ENCODE data around the gene ZNF507. TPM values are rescaled to one million over a fixed set of nuclear protein-coding genes. Genes with fewer than 3 reads are reported as not detected.

The ZNF507 gene
- total RNA-seq (32.1 TPM), polyA plus RNA-seq (1 to 10 TPM; 5.6 to 7.5 (median 6.0) TPM)

GRCh38 chr19:32345261-32346207, at the start of gene ZNF507:
Gene ZNF507, plus strand, starts transcription at chr19:32345610. Its CDS starts 7,221 bp downstream, at chr19:32352831.
- Mint-ChIP-seq H3K27ac (peak within 1 kb of the TSS; percentile 94 to 99 (median 97)), H3K9me3 (peaks cover 0 to 2% (median 0%) of the 10 kb centered on the region in 7 donors), H3K36me3 (peaks cover 19% of the 10 kb centered on the region), H3K4me1 (peaks cover 26 to 50% (median 38%) of the 10 kb centered on the region in 4 donors), H3K4me3 (peak within 1 kb of the TSS; percentile 96 to 99 (median 98)), H3K27me3 (no peaks in the 10 kb centered on the region)
- peaks cover 18% of the 10 kb centered on the region for H3K36me3 ChIP-seq (ENCODE audit: control insufficient read depth, insufficient read depth, low read length)
- peaks cover 34% of the 10 kb centered on the region for H3K4me1 ChIP-seq (ENCODE audit: control insufficient read depth, insufficient read depth, low read length, poor library complexity, severe bottlenecking)
- H3K27me3 ChIP-seq (ENCODE audit: control insufficient read depth, insufficient read depth, low read length), result no peaks in the 10 kb centered on the region
- no peaks in the 10 kb centered on the region for H3K9me3 ChIP-seq (ENCODE audit: control insufficient read depth in 2 of 2, low read length in 2 of 2)
- ATAC-seq (ENCODE audit: low read depth in 2 of 2) (peak; percentile 81 to 86), DNase-seq (peak; percentile 71 to 82 (median 79))
- peak within 1 kb of the TSS; percentile 95 for H3K4me3 ChIP-seq (ENCODE audit: low read depth, low read length)
- H3K27ac ChIP-seq (ENCODE audit: insufficient read depth, low read length, poor library complexity, severe bottlenecking), result peak within 1 kb of the TSS; percentile 77

- H3K9me3 ChIP-seq (ENCODE audit: control insufficient read depth in 2 of 2, low read length in 2 of 2), result peaks cover 0 to 8% of the 10 kb centered on the region in 2 experiments
- peaks cover 5% of the 10 kb centered on the region for H3K27me3 ChIP-seq (ENCODE audit: control insufficient read depth, insufficient read depth, low read length)
- ATAC-seq (ENCODE audit: low read depth in 2 of 2) (no peak), DNase-seq (no peak)
- H3K4me3 ChIP-seq (ENCODE audit: low read depth, low read length), result no peak overlapping the region
- no peaks in the 10 kb centered on the region for H3K4me1 Mint-ChIP-seq
- no peaks in the 10 kb centered on the region for H3K36me3 ChIP-seq (ENCODE audit: control insufficient read depth, insufficient read depth, low read length)
- H3K27ac Mint-ChIP-seq, result no peak overlapping the region
- peaks cover 0 to 11% (median 2%) of the 10 kb centered on the region in 7 donors for H3K9me3 Mint-ChIP-seq
- H3K4me1 ChIP-seq (ENCODE audit: control insufficient read depth, insufficient read depth, low read length, poor library complexity, severe bottlenecking), result no peaks in the 10 kb centered on the region
- H3K4me3 Mint-ChIP-seq, result no peak overlapping the region
- H3K36me3 Mint-ChIP-seq, result no peaks in the 10 kb centered on the region
- no peak overlapping the region for H3K27ac ChIP-seq (ENCODE audit: insufficient read depth, low read length, poor library complexity, severe bottlenecking)
- H3K27me3 Mint-ChIP-seq, result peaks cover 11% of the 10 kb centered on the region
Observed at GRCh38 chr19:32296694-32297093, 48.7 kb upstream of the ZNF507 start.

GRCh38 chr19:32302778-32303177, 42.6 kb upstream of the ZNF507 start:
- Mint-ChIP-seq H3K4me1 (no peaks in the 10 kb centered on the region), H3K4me3 (no peak overlapping the region), H3K27ac (no peak overlapping the region), H3K9me3 (peaks cover 0 to 29% (median 7%) of the 10 kb centered on the region in 7 donors), H3K27me3 (peaks cover 17% of the 10 kb centered on the region), H3K36me3 (no peaks in the 10 kb centered on the region)
- Histone ChIP-seq H3K4me1 (ENCODE audit: control insufficient read depth, insufficient read depth, low read length, poor library complexity, severe bottlenecking) (no peaks in the 10 kb centered on the region), H3K36me3 (ENCODE audit: control insufficient read depth, insufficient read depth, low read length) (no peaks in the 10 kb centered on the region), H3K4me3 (ENCODE audit: low read depth, low read length) (no peak overlapping the region), H3K27ac (ENCODE audit: insufficient read depth, low read length, poor library complexity, severe bottlenecking) (no peak overlapping the region), H3K27me3 (ENCODE audit: control insufficient read depth, insufficient read depth, low read length) (peaks cover 9% of the 10 kb centered on the region), H3K9me3 (ENCODE audit: control insufficient read depth in 2 of 2, low read length in 2 of 2) (peaks cover 8 to 23% of the 10 kb centered on the region in 2 experiments)
- DNase-seq, result no peak
- ATAC-seq (ENCODE audit: low read depth in 2 of 2), result no peak

GRCh38 chr19:32303193-32303592, 42.2 kb upstream of the ZNF507 start:
- H3K4me1 ChIP-seq (ENCODE audit: control insufficient read depth, insufficient read depth, low read length, poor library complexity, severe bottlenecking), result no peaks in the 10 kb centered on the region
- no peak overlapping the region for H3K4me3 ChIP-seq (ENCODE audit: low read depth, low read length)
- peaks cover 8 to 23% of the 10 kb centered on the region in 2 experiments for H3K9me3 ChIP-seq (ENCODE audit: control insufficient read depth in 2 of 2, low read length in 2 of 2)
- H3K27ac ChIP-seq (ENCODE audit: insufficient read depth, low read length, poor library complexity, severe bottlenecking), result no peak overlapping the region
- Mint-ChIP-seq H3K27ac (no peak overlapping the region), H3K4me1 (no peaks in the 10 kb centered on the region), H3K27me3 (peaks cover 13% of the 10 kb centered on the region), H3K36me3 (no peaks in the 10 kb centered on the region), H3K9me3 (peaks cover 0 to 29% (median 8%) of the 10 kb centered on the region in 7 donors), H3K4me3 (no peak overlapping the region)
- no peak for DNase-seq
- ATAC-seq (ENCODE audit: low read depth in 2 of 2), result no peak
- peaks cover 11% of the 10 kb centered on the region for H3K27me3 ChIP-seq (ENCODE audit: control insufficient read depth, insufficient read depth, low read length)
- no peaks in the 10 kb centered on the region for H3K36me3 ChIP-seq (ENCODE audit: control insufficient read depth, insufficient read depth, low read length)

- Histone ChIP-seq H3K4me1 (ENCODE audit: control insufficient read depth, insufficient read depth, low read length, poor library complexity, severe bottlenecking) (no peaks in the 10 kb centered on the region), H3K36me3 (ENCODE audit: control insufficient read depth, insufficient read depth, low read length) (no peaks in the 10 kb centered on the region), H3K27ac (ENCODE audit: insufficient read depth, low read length, poor library complexity, severe bottlenecking) (no peak overlapping the region), H3K4me3 (ENCODE audit: low read depth, low read length) (no peak overlapping the region), H3K27me3 (ENCODE audit: control insufficient read depth, insufficient read depth, low read length) (peaks cover 6% of the 10 kb centered on the region), H3K9me3 (ENCODE audit: control insufficient read depth in 2 of 2, low read length in 2 of 2) (peaks cover 8 to 13% of the 10 kb centered on the region in 2 experiments)
- no peak overlapping the region for H3K4me3 Mint-ChIP-seq
- no peaks in the 10 kb centered on the region for H3K4me1 Mint-ChIP-seq
- H3K9me3 Mint-ChIP-seq, result peaks cover 0 to 17% (median 8%) of the 10 kb centered on the region in 7 donors
- no peaks in the 10 kb centered on the region for H3K36me3 Mint-ChIP-seq
- peaks cover 19% of the 10 kb centered on the region for H3K27me3 Mint-ChIP-seq
- ATAC-seq (ENCODE audit: low read depth in 2 of 2) (no peak), DNase-seq (no peak)
- H3K27ac Mint-ChIP-seq, result no peak overlapping the region
Observed at GRCh38 chr19:32307591-32307990, 37.8 kb upstream of the ZNF507 start.

- Mint-ChIP-seq H3K4me1 (no peaks in the 10 kb centered on the region), H3K4me3 (no peak overlapping the region), H3K27me3 (peaks cover 13% of the 10 kb centered on the region), H3K27ac (no peak overlapping the region), H3K36me3 (no peaks in the 10 kb centered on the region), H3K9me3 (peaks cover 0 to 8% (median 3%) of the 10 kb centered on the region in 7 donors)
- H3K27ac ChIP-seq (ENCODE audit: insufficient read depth, low read length, poor library complexity, severe bottlenecking), result no peak overlapping the region
- peaks cover 3 to 5% of the 10 kb centered on the region in 2 experiments for H3K9me3 ChIP-seq (ENCODE audit: control insufficient read depth in 2 of 2, low read length in 2 of 2)
- H3K36me3 ChIP-seq (ENCODE audit: control insufficient read depth, insufficient read depth, low read length), result no peaks in the 10 kb centered on the region
- ATAC-seq (ENCODE audit: low read depth in 2 of 2) (no peak), DNase-seq (no peak)
- H3K4me3 ChIP-seq (ENCODE audit: low read depth, low read length), result no peak overlapping the region
- H3K4me1 ChIP-seq (ENCODE audit: control insufficient read depth, insufficient read depth, low read length, poor library complexity, severe bottlenecking), result no peaks in the 10 kb centered on the region
- peaks cover 6% of the 10 kb centered on the region for H3K27me3 ChIP-seq (ENCODE audit: control insufficient read depth, insufficient read depth, low read length)
Observed at GRCh38 chr19:32308431-32309077, 36.9 kb upstream of the ZNF507 start.

- Mint-ChIP-seq H3K36me3 (no peaks in the 10 kb centered on the region), H3K4me3 (no peak overlapping the region), H3K27me3 (peaks cover 8% of the 10 kb centered on the region), H3K4me1 (no peaks in the 10 kb centered on the region), H3K9me3 (peaks cover 0 to 4% (median under 1%) of the 10 kb centered on the region in 7 donors), H3K27ac (no peak overlapping the region)
- Histone ChIP-seq H3K36me3 (ENCODE audit: control insufficient read depth, insufficient read depth, low read length) (no peaks in the 10 kb centered on the region), H3K9me3 (ENCODE audit: control insufficient read depth in 2 of 2, low read length in 2 of 2) (no peaks in the 10 kb centered on the region), H3K27ac (ENCODE audit: insufficient read depth, low read length, poor library complexity, severe bottlenecking) (no peak overlapping the region), H3K4me3 (ENCODE audit: low read depth, low read length) (no peak overlapping the region), H3K4me1 (ENCODE audit: control insufficient read depth, insufficient read depth, low read length, poor library complexity, severe bottlenecking) (no peaks in the 10 kb centered on the region), H3K27me3 (ENCODE audit: control insufficient read depth, insufficient read depth, low read length) (peaks cover 2% of the 10 kb centered on the region)
- no peak for DNase-seq
- ATAC-seq (ENCODE audit: low read depth in 2 of 2), result no peak
Observed at GRCh38 chr19:32309711-32310390, 35.6 kb upstream of the ZNF507 start.

Data from CD4-positive, CD25-positive, alpha-beta regulatory T cell (primary cell).